GM12865 (cell line): ENCODE results near the gene KRT4.

Experiments
- DNase-seq: peaks from one replicate; pipeline ENCODE4 v3.0.0; 2010; ENCODE audit warnings: low read depth
- H3K4me3 ChIP-seq: 2 replicates; pipeline ENCODE4 v1.5.1; 2011; ENCODE audit warnings: mild to moderate bottlenecking, low read depth, low read length, control low read depth
- CTCF ChIP-seq: IDR thresholded peaks from 2 replicates; pipeline ENCODE4 v1.5.1; 2011; ENCODE audit warnings: low read length, control low read depth, low read depth, inconsistent platforms; ENCODE audit not compliant: insufficient read depth; ENCODE audit errors: missing control alignments

KRT4 gene

GRCh38 chr12:52776913-52777395 is 37.0 kb downstream of the KRT4 start, which contains the start of gene KRT76:
Gene KRT76 (minus strand): TSS chr12:52777345. CDS start chr12:52777291, 54 bp downstream.
- DNase-seq = no peak
- TF ChIP-seq CTCF = no peak

GRCh38 chr12:52776435-52776834 is 37.5 kb downstream of the KRT4 start:
- DNase-seq = no peak
- H3K4me3 ChIP-seq = no peak overlapping the region

More at GRCh38 chr12:52776913-52777395, 37.0 kb downstream of the KRT4 start, which contains the start of gene KRT76:
- H3K4me3 ChIP-seq = no peak within 1 kb of the TSS

GRCh38 chr12:52774629-52775250 is 39.2 kb downstream of the KRT4 start:
- DNase-seq = no peak
- no peak for TF ChIP-seq CTCF

More at GRCh38 chr12:52776435-52776834, 37.5 kb downstream of the KRT4 start:
- no peak for TF ChIP-seq CTCF

GRCh38 chr12:52772772-52773171 is 41.1 kb downstream of the KRT4 start:
- H3K4me3 ChIP-seq = no peak overlapping the region
- DNase-seq = no peak
- TF ChIP-seq CTCF = no peak

More at GRCh38 chr12:52774629-52775250, 39.2 kb downstream of the KRT4 start:
- no peak overlapping the region for H3K4me3 ChIP-seq

GRCh38 chr12:52772188-52772587 is 41.7 kb downstream of the KRT4 start:
- no peak for DNase-seq
- no peak for TF ChIP-seq CTCF
- H3K4me3 ChIP-seq = no peak overlapping the region

- H3K4me3 ChIP-seq = no peak overlapping the region
- TF ChIP-seq CTCF = no peak
- no peak for DNase-seq
Measured at GRCh38 chr12:52771505-52771904, 42.4 kb downstream of the KRT4 start.

GRCh38 chr12:52771088-52771487 is 42.8 kb downstream of the KRT4 start:
- DNase-seq = no peak
- TF ChIP-seq CTCF = no peak
- H3K4me3 ChIP-seq = no peak overlapping the region
